Measurements from ENCODE around the gene GFAP. TPM values are rescaled to one million over a fixed set of nuclear protein-coding genes. Genes with fewer than 3 reads are reported as not detected.
A peak's percentile ranks its signal among the peaks of the same experiment; 100 is the strongest.

GFAP gene
- total RNA-seq, 1 experiment from 2014 or later = not detected

DNA sequence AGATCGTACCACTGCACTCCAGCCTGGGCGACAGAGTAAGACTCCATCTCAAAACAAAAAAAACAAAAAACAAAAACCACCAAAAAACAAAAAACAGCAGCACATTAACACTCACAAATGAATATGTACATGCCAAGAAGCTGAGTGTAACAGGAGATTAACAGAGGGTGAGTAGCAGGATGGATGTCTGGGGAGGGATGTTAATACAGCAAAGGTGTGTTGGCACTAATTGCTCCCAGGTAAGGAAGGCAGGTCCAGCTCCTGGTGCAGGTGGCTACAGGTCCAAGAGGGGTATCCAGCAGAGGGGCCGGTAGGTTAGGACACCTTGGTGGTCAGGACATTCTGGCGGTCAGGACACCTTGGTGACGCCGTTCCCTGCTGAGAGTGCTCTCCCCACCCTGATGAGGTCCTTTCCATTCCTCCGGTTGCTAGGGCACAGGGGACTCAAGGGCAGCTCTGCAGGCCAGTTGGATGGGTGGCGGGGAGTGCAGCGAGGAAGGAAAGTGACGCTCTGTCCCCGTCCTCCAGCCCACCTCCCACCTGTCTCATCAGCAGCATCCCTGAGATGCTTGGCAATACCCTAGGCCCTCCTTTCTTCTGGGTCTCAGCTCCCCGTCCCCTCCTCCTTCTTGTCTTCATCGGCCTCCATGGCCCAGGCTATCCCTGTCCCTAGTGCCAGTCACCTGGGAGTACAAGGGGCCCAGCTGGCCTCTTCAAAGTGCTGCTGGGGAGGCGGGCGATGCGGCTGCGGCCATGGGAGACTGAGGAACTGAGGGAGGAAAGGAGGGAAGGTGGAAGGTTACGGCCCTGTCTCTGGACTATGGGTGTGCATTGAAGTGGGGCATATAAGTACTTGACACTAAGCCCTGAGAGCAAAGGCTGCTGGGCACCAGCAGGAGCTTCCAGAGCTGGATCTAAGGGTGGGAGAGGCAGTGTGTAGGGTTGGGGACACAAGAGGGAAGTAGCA, 10.7 kb upstream of the GFAP start:
- H3K4me3 ChIP-seq = no peak overlapping the region
- peaks cover 3% of the 10 kb centered on the region; the same call in 1 of the 2 replicates for H3K4me1 ChIP-seq (replicated peaks)
- H3K27me3 ChIP-seq (replicated peaks) = no peaks in the 10 kb centered on the region
- H3K27ac ChIP-seq = no peak overlapping the region
- H3K9me3 ChIP-seq (replicated peaks) = no peaks in the 10 kb centered on the region
- peaks cover 63% of the 10 kb centered on the region for H3K36me3 ChIP-seq
- DNase-seq (ENCODE audit: low read depth in 1 of 2, low spot score in 2 of 2) = no peak

DNA sequence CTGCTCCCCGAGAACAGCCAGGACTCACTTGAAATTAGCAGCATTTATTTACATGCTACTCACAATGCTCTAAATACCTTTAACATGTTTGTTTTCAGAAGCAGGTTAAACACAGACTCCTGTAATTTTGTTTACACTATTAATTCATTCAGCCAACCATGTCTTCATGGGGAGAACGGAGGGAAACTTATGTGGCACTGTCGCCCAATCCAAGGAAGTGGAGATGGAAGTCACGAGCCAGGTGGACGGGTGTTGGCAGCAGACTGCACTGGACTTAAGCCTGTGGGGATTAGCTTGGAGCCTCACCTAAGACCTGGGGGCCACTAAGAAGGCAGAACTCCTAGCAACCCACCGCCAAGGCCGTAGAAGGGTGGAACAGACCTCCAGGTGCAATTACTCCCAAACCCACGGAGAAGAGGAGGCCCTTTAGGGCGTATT, 8.8 kb upstream of the GFAP start:
- H3K4me1 ChIP-seq (replicated peaks) = peaks cover 6% of the 10 kb centered on the region; the same call in 1 of the 2 replicates
- H3K27me3 ChIP-seq (replicated peaks) = no peaks in the 10 kb centered on the region
- H3K36me3 ChIP-seq = peaks cover 44% of the 10 kb centered on the region

DNA sequence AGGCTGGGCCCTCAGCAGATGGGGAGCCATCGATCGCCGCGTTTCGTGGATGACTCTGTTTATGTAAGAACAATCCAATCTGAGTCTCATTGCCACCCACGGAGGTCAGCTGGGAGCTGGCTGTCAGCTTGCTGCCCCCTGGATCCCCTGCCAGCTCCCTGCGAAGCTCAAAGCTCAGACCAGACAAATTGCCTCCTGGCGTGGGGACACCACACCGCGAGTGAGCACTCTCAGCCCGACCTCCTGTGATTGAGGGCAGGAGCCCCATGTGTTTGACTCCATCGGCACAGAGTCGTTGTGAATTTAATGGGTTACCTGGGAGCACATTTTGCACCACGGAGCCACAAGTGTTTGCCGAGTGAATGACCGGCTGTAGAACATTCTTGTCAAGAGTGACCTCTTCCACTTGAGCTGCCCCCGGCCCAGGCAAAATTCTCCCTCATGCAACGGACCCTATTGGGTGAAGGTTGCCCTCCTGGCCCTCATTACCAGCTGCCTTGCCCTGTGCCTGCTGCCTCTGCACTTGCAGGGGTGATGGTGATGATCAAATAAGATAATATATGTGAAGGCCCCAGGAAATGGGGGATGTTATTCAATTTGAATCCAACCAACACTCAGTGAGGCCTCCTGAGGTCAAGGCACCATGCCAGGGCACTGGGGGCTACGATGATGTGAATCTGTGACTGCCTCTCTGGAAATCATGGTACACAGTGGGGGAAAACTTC, 7.6 kb upstream of the GFAP start:
- Histone ChIP-seq H3K36me3 (peaks cover 32% of the 10 kb centered on the region), H3K27ac (no peak overlapping the region)
- no peak for DNase-seq (ENCODE audit: low read depth in 1 of 2, low spot score in 2 of 2)

More for the DNA sequence above, 8.8 kb upstream of the GFAP start:
- Histone ChIP-seq H3K9me3 (replicated peaks) (no peaks in the 10 kb centered on the region), H3K27ac (no peak overlapping the region), H3K4me3 (no peak overlapping the region)
- DNase-seq (ENCODE audit: low read depth in 1 of 2, low spot score in 2 of 2) = peak in 1 of 2 experiments; percentile 35

DNA sequence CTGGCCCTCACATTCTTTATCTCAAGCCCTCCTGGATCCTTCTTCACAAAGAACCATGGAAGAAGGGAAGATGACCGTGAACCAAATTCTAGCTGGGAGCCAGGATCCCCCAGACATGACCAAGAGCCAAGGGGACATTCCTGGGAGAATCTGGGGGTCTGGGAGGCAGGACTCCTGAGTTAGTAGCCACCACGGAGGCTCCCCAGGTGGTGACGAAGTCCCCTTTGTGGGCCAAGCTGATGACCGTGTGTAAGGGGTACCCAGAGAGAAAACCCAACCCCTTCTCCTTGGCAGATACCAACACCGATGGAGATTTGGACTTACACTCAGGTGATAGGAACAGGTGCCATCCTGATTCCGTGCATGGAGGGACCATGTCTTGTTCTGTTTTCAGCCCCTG, 6.8 kb upstream of the GFAP start:
- Histone ChIP-seq H3K9me3 (replicated peaks) (no peaks in the 10 kb centered on the region), H3K4me3 (no peak overlapping the region), H3K36me3 (peaks cover 25% of the 10 kb centered on the region), H3K27ac (no peak overlapping the region), H3K4me1 (replicated peaks) (peaks cover 12% of the 10 kb centered on the region), H3K27me3 (replicated peaks) (no peaks in the 10 kb centered on the region)
- DNase-seq (ENCODE audit: low read depth in 1 of 2, low spot score in 2 of 2) = no peak

More for the DNA sequence above, 7.6 kb upstream of the GFAP start:
- H3K9me3 ChIP-seq (replicated peaks) = no peaks in the 10 kb centered on the region
- no peak overlapping the region for H3K4me3 ChIP-seq
- no peaks in the 10 kb centered on the region for H3K27me3 ChIP-seq (replicated peaks)
- peaks cover 6% of the 10 kb centered on the region; the same call in 1 of the 2 replicates for H3K4me1 ChIP-seq (replicated peaks)

DNA sequence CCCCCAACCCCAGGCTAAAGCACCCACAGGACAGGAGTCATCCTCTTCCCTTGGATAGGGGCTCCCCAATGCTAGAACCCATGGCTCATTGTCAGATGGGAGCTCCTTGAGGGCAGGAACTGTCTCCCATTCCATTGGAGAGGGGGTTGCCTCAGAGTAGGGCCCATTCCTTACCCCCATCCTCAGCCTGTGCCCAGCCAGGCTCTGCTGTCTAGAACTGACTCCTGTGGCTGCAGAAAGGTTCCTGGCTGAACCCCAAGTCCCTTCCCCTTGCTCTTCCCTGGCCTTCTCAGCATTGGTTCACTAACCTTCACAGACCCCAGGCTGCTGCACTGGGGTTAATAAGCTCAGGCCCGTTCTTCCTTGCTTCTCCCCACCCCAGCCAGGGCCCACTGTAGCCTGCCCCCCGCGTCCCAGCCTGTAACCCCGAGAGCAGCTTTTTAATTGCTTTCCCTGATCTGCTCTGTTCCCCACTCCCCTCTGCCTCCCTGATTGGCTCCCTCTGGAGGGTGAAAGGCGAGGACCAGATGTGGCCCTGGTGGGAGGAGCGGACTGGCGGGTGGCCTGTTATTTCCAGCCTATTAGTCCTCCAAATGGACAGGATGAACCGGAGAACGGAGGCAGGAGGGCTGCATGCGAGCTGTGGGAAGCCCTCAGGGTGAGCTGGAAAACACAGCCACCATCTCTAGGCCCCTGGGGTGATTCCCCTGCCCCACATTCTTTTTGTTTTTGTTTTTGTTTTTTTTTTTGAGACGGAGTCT, 6.0 kb upstream of the GFAP start:
- Histone ChIP-seq H3K4me1 (replicated peaks) (peaks cover 19% of the 10 kb centered on the region), H3K36me3 (peaks cover 16% of the 10 kb centered on the region), H3K27me3 (replicated peaks) (no peaks in the 10 kb centered on the region), H3K9me3 (replicated peaks) (no peaks in the 10 kb centered on the region), H3K4me3 (no peak overlapping the region), H3K27ac (no peak overlapping the region)
- DNase-seq (ENCODE audit: low read depth in 1 of 2, low spot score in 2 of 2) = no peak

DNA sequence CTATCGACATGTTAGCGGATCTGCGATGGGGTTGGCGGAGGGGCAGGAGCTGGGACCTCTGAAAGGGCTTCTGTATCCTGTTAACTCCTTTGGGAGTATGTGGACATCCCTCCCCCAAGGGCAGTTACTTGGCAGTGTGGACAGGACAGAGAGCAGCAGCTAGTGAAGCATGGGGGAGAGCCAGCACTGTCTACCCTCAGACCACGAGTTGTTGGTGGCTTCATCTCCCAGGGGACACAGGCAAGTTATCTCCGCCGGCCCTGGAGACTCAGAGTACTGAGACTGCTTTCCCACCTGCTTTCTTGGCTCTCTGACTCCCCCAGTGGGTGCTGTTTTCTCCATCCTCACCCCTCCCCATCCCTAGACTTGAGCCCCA, 5.3 kb upstream of the GFAP start:
- Histone ChIP-seq H3K27me3 (replicated peaks) (no peaks in the 10 kb centered on the region), H3K27ac (no peak overlapping the region), H3K9me3 (replicated peaks) (no peaks in the 10 kb centered on the region), H3K4me1 (replicated peaks) (peaks cover 19% of the 10 kb centered on the region), H3K4me3 (no peak overlapping the region), H3K36me3 (peaks cover 9% of the 10 kb centered on the region)
- DNase-seq (ENCODE audit: low read depth in 1 of 2, low spot score in 2 of 2) = no peak

DNA sequence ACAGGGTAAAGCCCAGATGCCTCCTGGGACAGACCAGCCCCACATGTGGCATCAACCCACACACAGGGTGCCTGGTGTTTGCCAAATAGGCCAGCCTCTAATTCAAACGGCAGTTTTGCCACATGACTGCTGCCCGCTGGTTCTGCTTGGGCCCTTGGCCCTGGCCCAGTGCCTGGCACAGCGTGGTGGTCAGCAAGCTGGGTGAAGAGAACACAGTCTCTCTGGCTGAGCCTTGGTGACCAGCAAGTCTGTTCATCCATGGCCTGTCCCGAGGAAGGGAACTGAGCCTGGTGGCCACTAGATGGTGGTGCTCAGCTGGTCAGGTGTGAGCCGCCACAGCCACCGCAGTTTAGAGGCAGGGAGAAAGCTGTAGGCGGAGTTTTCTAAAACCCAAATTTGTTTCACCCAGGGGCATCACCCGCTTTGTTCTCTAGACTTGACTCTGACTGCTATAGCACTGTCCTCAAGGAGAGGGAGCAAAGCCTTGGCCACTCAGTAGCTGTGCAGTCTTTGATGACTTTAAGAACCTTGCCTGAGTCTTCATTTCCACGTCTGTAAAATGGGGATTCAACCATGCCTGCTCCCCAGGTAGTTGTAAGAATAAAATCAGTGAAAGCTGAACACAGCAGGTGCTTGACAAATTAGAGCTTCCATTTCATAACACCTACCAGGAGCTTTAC, 4.7 kb upstream of the GFAP start:
- Histone ChIP-seq H3K9me3 (replicated peaks) (no peaks in the 10 kb centered on the region), H3K4me1 (replicated peaks) (peaks cover 19% of the 10 kb centered on the region), H3K4me3 (no peak overlapping the region), H3K27me3 (replicated peaks) (no peaks in the 10 kb centered on the region), H3K27ac (no peak overlapping the region), H3K36me3 (peaks cover 3% of the 10 kb centered on the region; the same call in 1 of the 2 replicates)
- DNase-seq (ENCODE audit: low read depth in 1 of 2, low spot score in 2 of 2) = peak; percentile 70 to 88

DNA sequence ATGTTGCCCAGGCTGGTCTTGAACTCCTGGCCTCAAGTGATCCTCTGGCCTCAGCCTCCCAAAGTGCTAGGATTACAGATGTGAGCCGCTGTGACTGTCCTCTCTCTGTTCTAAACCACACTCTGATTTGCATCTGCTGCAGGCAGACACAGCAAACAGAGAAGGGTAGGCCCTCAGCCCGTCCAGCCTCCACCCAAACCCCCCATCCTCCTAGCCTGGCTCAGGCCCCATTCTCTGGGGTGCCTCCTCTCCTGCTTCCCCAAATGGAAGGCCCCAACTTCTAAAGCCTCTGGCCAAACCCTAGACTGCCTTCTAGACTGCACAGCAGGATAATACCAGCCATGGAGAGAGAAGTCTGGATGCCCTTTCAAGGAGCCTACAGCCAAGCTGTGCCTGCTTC, 4.1 kb upstream of the GFAP start:
- no peaks in the 10 kb centered on the region for H3K9me3 ChIP-seq (replicated peaks)
- no peak overlapping the region for H3K4me3 ChIP-seq
- peaks cover 19% of the 10 kb centered on the region for H3K4me1 ChIP-seq (replicated peaks)
- H3K27me3 ChIP-seq (replicated peaks) = no peaks in the 10 kb centered on the region
- H3K36me3 ChIP-seq = no peaks in the 10 kb centered on the region
- no peak overlapping the region for H3K27ac ChIP-seq
- DNase-seq (ENCODE audit: low read depth in 1 of 2, low spot score in 2 of 2) = no peak

DNA sequence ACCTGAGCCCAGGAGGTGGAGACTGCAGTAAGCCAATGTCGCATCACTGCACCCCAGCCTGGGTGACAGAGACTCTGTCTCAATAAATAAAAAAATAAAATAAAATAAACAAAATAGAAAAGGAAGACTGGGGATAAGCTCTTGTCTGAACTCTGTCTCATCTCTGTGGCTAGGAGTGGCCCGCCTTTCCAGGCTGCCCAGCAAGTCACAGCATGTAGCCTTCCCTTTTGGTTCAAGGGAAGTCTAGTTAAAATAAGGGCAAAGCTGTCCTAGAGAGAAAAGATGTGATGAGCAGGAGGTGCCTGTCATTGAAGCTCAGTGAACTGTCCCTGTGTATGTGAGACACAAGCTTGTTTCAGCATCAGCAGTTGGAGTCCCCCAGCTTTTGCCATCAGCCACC, 2.7 kb upstream of the GFAP start:
- Histone ChIP-seq H3K27ac (no peak overlapping the region), H3K27me3 (replicated peaks) (no peaks in the 10 kb centered on the region), H3K36me3 (no peaks in the 10 kb centered on the region), H3K9me3 (replicated peaks) (no peaks in the 10 kb centered on the region), H3K4me1 (replicated peaks) (peaks cover 16% of the 10 kb centered on the region), H3K4me3 (no peak overlapping the region)
- no peak for DNase-seq (ENCODE audit: low read depth in 1 of 2, low spot score in 2 of 2)

DNA sequence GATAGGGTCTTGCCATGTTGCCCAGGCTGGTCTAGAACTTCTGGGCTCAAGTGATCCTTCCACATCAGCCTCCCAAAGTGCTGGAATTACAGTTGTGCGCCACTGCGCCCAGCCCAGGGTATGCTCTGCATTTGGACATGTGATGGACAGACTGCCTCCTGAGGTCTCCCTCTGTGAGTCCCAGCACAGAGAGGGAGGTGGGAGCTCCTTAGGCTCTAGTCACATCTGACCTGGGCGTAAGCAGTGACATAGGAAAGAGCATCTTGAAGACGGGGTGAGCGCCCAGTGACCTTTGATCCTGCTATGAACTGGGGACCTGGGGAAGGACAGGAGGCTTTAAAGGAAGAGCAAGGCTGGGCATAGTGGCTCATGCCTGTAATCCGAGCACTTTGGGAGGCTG, 2.2 kb upstream of the GFAP start:
- no peak for DNase-seq (ENCODE audit: low read depth in 1 of 2, low spot score in 2 of 2)
- no peaks in the 10 kb centered on the region for H3K9me3 ChIP-seq (replicated peaks)
- H3K4me3 ChIP-seq = no peak overlapping the region
- no peaks in the 10 kb centered on the region for H3K36me3 ChIP-seq
- H3K27ac ChIP-seq = no peak overlapping the region
- H3K4me1 ChIP-seq (replicated peaks) = peaks cover 16% of the 10 kb centered on the region
- H3K27me3 ChIP-seq (replicated peaks) = no peaks in the 10 kb centered on the region

DNA sequence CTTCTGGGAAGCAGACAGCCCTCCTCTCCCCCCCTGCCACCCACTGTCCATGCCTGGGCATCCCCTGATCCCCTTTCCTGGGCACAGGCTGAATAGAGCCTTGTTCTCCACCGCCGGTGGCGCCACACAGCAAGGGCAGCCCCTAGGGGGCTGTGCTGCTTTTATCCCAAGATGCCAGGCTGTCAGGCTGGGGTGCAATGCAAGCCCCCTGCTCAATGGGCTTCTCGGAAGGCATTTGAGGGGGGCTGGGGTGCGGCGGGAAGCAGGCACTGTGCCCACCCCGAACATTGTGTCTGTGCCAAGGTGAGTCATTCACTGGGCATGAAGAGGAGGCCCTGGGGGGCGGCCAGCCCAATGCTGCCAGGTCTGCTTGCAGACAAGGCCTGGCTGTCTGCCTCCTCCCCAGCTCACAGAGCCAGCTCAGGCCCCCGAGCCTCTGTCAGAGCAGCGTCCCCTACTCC, 1.5 kb upstream of the GFAP start:
- no peaks in the 10 kb centered on the region for H3K27me3 ChIP-seq (replicated peaks)
- peaks cover 16% of the 10 kb centered on the region for H3K4me1 ChIP-seq (replicated peaks)
- peak; percentile 47 to 71 for DNase-seq (ENCODE audit: low read depth in 1 of 2, low spot score in 2 of 2)
- no peak overlapping the region for H3K4me3 ChIP-seq
- no peaks in the 10 kb centered on the region for H3K9me3 ChIP-seq (replicated peaks)
- H3K27ac ChIP-seq = no peak overlapping the region
- H3K36me3 ChIP-seq = no peaks in the 10 kb centered on the region

DNA sequence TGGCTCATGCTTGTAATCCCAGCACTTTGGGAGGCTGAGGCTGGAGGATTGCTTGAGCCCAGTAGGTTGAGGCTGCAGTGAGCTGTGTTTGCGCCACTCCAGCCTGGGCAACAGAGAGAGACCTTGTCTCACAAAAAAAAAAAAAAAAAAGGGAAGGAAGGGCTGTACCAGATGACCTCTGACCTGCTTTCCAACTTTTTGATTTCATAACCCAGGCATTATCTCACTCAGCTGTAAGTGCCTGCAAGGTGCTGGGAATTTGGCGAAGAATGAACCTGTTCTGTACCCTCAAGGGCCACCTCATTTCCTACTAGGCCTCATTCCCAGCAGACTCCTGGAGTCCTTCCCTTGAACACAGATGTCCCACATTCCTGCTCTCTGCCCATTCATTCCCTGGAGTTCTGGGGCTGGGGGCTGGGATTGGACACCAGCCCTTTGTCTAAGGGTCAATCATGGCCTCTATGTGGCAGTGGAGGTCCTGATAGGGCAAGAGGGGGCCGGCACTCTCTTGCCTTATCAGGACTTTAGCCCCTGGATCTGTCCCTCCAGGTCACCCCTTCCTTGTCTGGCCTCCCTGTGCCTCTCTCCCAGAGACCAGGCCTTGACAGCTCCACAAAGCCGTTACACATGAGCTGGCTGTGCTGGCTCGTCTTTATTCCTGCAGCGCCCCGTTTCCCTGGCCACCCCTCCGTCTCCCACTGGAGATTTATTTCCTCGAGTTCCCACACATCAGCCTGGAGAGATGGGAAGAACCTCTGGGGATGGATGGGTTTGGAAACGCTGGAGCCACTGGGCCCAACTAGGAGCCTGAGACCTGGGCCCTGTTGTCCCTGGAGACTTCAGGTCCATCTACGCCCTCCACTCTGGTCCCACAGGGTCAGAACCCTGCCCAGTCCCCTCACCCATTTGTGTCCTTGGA, 821 bp upstream of the GFAP start:
- peaks cover 16% of the 10 kb centered on the region for H3K4me1 ChIP-seq (replicated peaks)
- H3K9me3 ChIP-seq (replicated peaks) = no peaks in the 10 kb centered on the region
- H3K27me3 ChIP-seq (replicated peaks) = no peaks in the 10 kb centered on the region
- H3K4me3 ChIP-seq = no peak overlapping the region
- no peak overlapping the region for H3K27ac ChIP-seq
- no peak for DNase-seq (ENCODE audit: low read depth in 1 of 2, low spot score in 2 of 2)
- no peaks in the 10 kb centered on the region for H3K36me3 ChIP-seq
